ENCODE measurements around the gene ATXN7L1.

Gene ATXN7L1

GRCh38 chr7:105766421-105767073 lies 109.9 kb downstream of the ATXN7L1 start:
- Histone ChIP-seq H2AFZ (no peak overlapping the region), H3K4me3 (ENCODE audit: low read depth, low read length) (no peak overlapping the region), H3K4me1 (no peaks in the 10 kb centered on the region), H3K27ac (no peak overlapping the region), H3K79me2 (no peaks in the 10 kb centered on the region), H3K9ac (no peak overlapping the region), H3K36me3 (ENCODE audit: control insufficient read depth, insufficient read depth, low read length) (no peaks in the 10 kb centered on the region), H3K9me3 (ENCODE audit: control insufficient read depth, low read length) (no peaks in the 10 kb centered on the region), H3K4me2 (ENCODE audit: low read length) (no peak overlapping the region), H3K27me3 (ENCODE audit: control insufficient read depth, insufficient read depth, low read length) (no peaks in the 10 kb centered on the region)
- no peak for TF ChIP-seq CTCF (IDR thresholded peaks at IDR 0.05)

GRCh38 chr7:105765846-105766245 lies 110.6 kb downstream of the ATXN7L1 start:
- no peak overlapping the region for H3K9ac ChIP-seq
- no peak for TF ChIP-seq CTCF (IDR thresholded peaks at IDR 0.05)
- H3K79me2 ChIP-seq, result no peaks in the 10 kb centered on the region
- H3K9me3 ChIP-seq (ENCODE audit: control insufficient read depth, low read length), result no peaks in the 10 kb centered on the region
- H3K4me1 ChIP-seq, result no peaks in the 10 kb centered on the region
- H3K4me3 ChIP-seq (ENCODE audit: low read depth, low read length), result no peak overlapping the region
- no peak overlapping the region for H3K27ac ChIP-seq
- H3K27me3 ChIP-seq (ENCODE audit: control insufficient read depth, insufficient read depth, low read length), result no peaks in the 10 kb centered on the region
- no peaks in the 10 kb centered on the region for H3K36me3 ChIP-seq (ENCODE audit: control insufficient read depth, insufficient read depth, low read length)
- no peak overlapping the region for H2AFZ ChIP-seq
- H3K4me2 ChIP-seq (ENCODE audit: low read length), result no peak overlapping the region

- Histone ChIP-seq H3K9ac (no peak overlapping the region), H3K79me2 (no peaks in the 10 kb centered on the region), H3K27me3 (ENCODE audit: control insufficient read depth, insufficient read depth, low read length) (no peaks in the 10 kb centered on the region), H3K4me2 (ENCODE audit: low read length) (no peak overlapping the region), H2AFZ (no peak overlapping the region), H3K36me3 (ENCODE audit: control insufficient read depth, insufficient read depth, low read length) (no peaks in the 10 kb centered on the region), H3K4me1 (no peaks in the 10 kb centered on the region), H3K27ac (no peak overlapping the region), H3K4me3 (ENCODE audit: low read depth, low read length) (no peak overlapping the region), H3K9me3 (ENCODE audit: control insufficient read depth, low read length) (no peaks in the 10 kb centered on the region)
- no peak for TF ChIP-seq CTCF (IDR thresholded peaks at IDR 0.05)
Observed at GRCh38 chr7:105764506-105764905, 111.9 kb downstream of the ATXN7L1 start.

GRCh38 chr7:105760551-105761447 lies 115.6 kb downstream of the ATXN7L1 start:
- no peaks in the 10 kb centered on the region for H3K27me3 ChIP-seq (ENCODE audit: control insufficient read depth, insufficient read depth, low read length)
- no peak overlapping the region for H3K27ac ChIP-seq
- H3K9me3 ChIP-seq (ENCODE audit: control insufficient read depth, low read length), result no peaks in the 10 kb centered on the region
- H2AFZ ChIP-seq, result no peak overlapping the region
- H3K4me3 ChIP-seq (ENCODE audit: low read depth, low read length), result no peak overlapping the region
- H3K36me3 ChIP-seq (ENCODE audit: control insufficient read depth, insufficient read depth, low read length), result no peaks in the 10 kb centered on the region
- H3K4me2 ChIP-seq (ENCODE audit: low read length), result no peak overlapping the region
- no peaks in the 10 kb centered on the region for H3K79me2 ChIP-seq
- no peak for TF ChIP-seq CTCF (IDR thresholded peaks at IDR 0.05)
- H3K4me1 ChIP-seq, result no peaks in the 10 kb centered on the region
- no peak overlapping the region for H3K9ac ChIP-seq
